Activated CD4-positive, alpha-beta memory T cell treated with anti-CD3 and anti-CD28 coated beads for 36 hours (primary cell): ENCODE measurements around the gene THAP11. TPM values are rescaled to one million over a fixed set of nuclear protein-coding genes. Genes with fewer than 3 reads are reported as not detected.
A peak's percentile ranks its signal among the peaks of the same experiment; 100 is the strongest.

Experiments
- CTCF ChIA-PET: fragments of 350-600 bp; sonication (Branson Sonifier 250); formaldehyde crosslinking; loops from one replicate; lab custom pipeline; 2021; ENCODE audit warnings: antibody characterized with exemption, inconsistent platforms; lab: Charles Lee
- POLR2A ChIA-PET: fragments of 350-600 bp; sonication (Branson Sonifier 250); formaldehyde crosslinking; loops from one replicate; lab custom pipeline; 2021; ENCODE audit warnings: antibody characterized with exemption; lab: Charles Lee
- DNase-seq: peaks from one replicate; pipeline ENCODE4 v3.0.0-alpha.2; 2020
- H3K27ac Mint-ChIP-seq: one replicate; pipeline ENCODE4 v1.8.0; 2021; ENCODE audit warnings: mixed read lengths
- H3K27me3 Mint-ChIP-seq: one replicate; pipeline ENCODE4 v1.8.0; 2021; ENCODE audit warnings: mixed read lengths
- H3K36me3 Mint-ChIP-seq: one replicate; pipeline ENCODE4 v1.8.0; 2021; ENCODE audit warnings: mixed read lengths
- H3K4me1 Mint-ChIP-seq: one replicate; pipeline ENCODE4 v1.8.0; 2021; ENCODE audit warnings: low read depth, mixed read lengths
- H3K4me3 Mint-ChIP-seq: one replicate; pipeline ENCODE4 v1.8.0; 2021; ENCODE audit warnings: mild to moderate bottlenecking, mixed read lengths
- H3K9me3 Mint-ChIP-seq: one replicate; pipeline ENCODE4 v1.8.0; 2021; ENCODE audit warnings: mixed read lengths
- intact Hi-C: fragments of 100-400 bp; cut with micrococcal nuclease; formaldehyde crosslinking; loops from one replicate; pipeline ENCODE4 v1.15.1; 2023
- total RNA-seq, 2 experiments: library from RNA; stranded (reverse); gene quantifications; one replicate each; pipeline ENCODE4 v1.2.3, GENCODE V29; 2021

THAP11 gene
- total RNA-seq, 2 experiments from 2014 or later = 31.8 to 32.1 TPM

DNA sequence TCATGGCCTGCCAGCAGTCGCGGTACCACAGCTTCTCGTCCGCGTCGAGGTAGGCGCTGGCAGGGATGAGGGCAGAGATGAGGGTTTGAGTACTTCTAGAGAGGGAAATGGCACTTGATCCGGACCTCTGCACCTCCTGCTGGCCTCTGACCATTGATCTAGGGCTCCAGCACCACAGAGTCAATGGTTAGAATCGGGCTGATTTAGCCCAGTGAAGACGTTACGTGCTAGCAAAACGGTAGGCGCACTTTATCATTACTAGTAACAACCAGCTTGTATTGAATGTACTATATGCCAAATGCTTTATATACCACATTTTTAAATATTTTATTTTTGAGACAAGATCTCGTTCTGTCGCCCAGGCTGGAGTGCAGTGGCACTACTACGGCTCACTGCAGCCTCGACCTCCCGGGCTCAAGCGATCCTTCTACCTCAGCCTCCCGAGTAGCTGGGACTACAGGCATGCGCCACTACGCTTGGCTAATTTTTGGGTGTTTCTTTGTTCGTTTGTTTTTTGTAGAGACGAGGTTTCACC is 34.9 kb upstream of the THAP11 start:
- ChIA-PET POLR2A (interaction anchor here (0.8 to 2.0 kb wide), 10 partner anchors 9 to 286 kb away, joined by 3 to 14 read pairs (median 6); partner anchors contain the start of genes CENPT, GFOD2, NUTF2 and PSMB10), CTCF (interaction anchor here (0.6 to 2.7 kb wide), 9 partner anchors 9 to 286 kb away, joined by 3 to 75 read pairs (median 3); partner anchors contain the start of gene CENPT)
- no peaks in the 10 kb centered on the region for H3K27me3 Mint-ChIP-seq
- peak overlapping the region; percentile 23 for H3K27ac Mint-ChIP-seq
- H3K4me1 Mint-ChIP-seq = peaks cover 33% of the 10 kb centered on the region
- intact Hi-C loops = loop anchor here (2.0 to 10.0 kb wide), 5 partner anchors 88 to 282 kb away; partner anchors contain the start of genes C16orf86, ENKD1, GFOD2 and PSMB10
- H3K36me3 Mint-ChIP-seq = peaks cover 18% of the 10 kb centered on the region
- no peak for DNase-seq
- H3K9me3 Mint-ChIP-seq = no peaks in the 10 kb centered on the region
- peak overlapping the region; percentile 93 for H3K4me3 Mint-ChIP-seq

DNA sequence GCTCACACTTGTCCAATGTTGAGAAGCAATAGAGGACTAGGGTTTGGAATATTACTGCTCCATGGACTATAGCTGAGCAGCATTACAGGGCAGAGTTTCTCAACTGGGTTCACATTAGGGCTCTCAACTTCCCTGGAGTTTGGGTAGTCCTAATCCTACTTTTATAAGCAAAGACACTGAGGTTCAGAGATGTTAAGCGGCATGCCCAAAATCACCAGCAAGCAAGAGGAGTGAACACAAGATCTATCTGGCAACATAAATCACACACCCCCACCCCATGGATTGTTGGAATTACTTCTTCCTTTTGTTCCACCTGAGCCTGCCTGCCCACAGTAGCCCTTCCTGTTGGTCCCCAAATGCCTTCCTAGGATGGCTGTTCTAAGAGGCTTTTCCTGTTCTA is 30.2 kb upstream of the THAP11 start:
- Mint-ChIP-seq H3K4me1 (peaks cover 5% of the 10 kb centered on the region), H3K27ac (no peak overlapping the region), H3K9me3 (no peaks in the 10 kb centered on the region), H3K4me3 (no peak overlapping the region), H3K36me3 (no peaks in the 10 kb centered on the region), H3K27me3 (no peaks in the 10 kb centered on the region)
- intact Hi-C loops = no loop called here
- DNase-seq = no peak
- ChIA-PET CTCF (no interaction called here), POLR2A (no interaction called here)

- Mint-ChIP-seq H3K9me3 (no peaks in the 10 kb centered on the region), H3K36me3 (no peaks in the 10 kb centered on the region), H3K4me1 (peaks cover 2% of the 10 kb centered on the region), H3K4me3 (no peak overlapping the region), H3K27ac (no peak overlapping the region), H3K27me3 (no peaks in the 10 kb centered on the region)
- CTCF ChIA-PET = interaction anchor here (0.6 to 3.5 kb wide), 8 partner anchors 11 to 225 kb away, joined by 3 to 51 read pairs (median 21); no protein-coding TSS in a partner anchor
- POLR2A ChIA-PET = no interaction called here
- intact Hi-C loops = no loop called here
- no peak for DNase-seq
Observed at GRCh38 chr16:67814567-67814966, 27.6 kb upstream of the THAP11 start.

GRCh38 chr16:67820608-67821259 is 21.4 kb upstream of the THAP11 start:
- CTCF ChIA-PET = no interaction called here

DNA sequence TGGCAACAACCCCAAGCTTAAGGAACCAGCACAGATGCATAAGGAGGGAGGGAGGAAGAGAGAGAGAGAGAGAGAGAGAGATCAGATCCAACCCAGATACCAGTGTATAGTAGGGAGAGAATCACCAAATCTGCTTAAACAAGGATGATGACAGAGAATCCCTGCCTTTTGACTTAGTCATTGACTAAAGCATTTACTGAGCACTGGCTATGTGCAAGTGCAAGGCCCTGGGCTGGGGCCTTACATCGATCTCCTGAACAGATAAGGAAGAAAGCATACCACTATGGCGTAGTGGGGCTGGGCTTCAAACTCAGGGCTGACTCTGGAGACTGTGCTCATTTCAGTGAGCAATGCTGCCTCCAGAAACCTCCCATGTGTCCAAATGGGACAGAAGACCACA is 19.6 kb upstream of the THAP11 start:
- H3K9me3 Mint-ChIP-seq = no peaks in the 10 kb centered on the region
- H3K27ac Mint-ChIP-seq = no peak overlapping the region
- DNase-seq = no peak
- ChIA-PET CTCF (no interaction called here), POLR2A (no interaction called here)
- no peaks in the 10 kb centered on the region for H3K36me3 Mint-ChIP-seq
- H3K27me3 Mint-ChIP-seq = no peaks in the 10 kb centered on the region
- intact Hi-C loops = no loop called here
- H3K4me3 Mint-ChIP-seq = no peak overlapping the region
- H3K4me1 Mint-ChIP-seq = no peaks in the 10 kb centered on the region

More at GRCh38 chr16:67820608-67821259, 21.4 kb upstream of the THAP11 start:
- Mint-ChIP-seq H3K4me1 (peaks cover 2% of the 10 kb centered on the region), H3K27me3 (no peaks in the 10 kb centered on the region), H3K27ac (no peak overlapping the region), H3K9me3 (no peaks in the 10 kb centered on the region), H3K36me3 (no peaks in the 10 kb centered on the region), H3K4me3 (no peak overlapping the region)
- POLR2A ChIA-PET = no interaction called here
- intact Hi-C loops = no loop called here
- no peak for DNase-seq

GRCh38 chr16:67825119-67825518 is 17.0 kb upstream of the THAP11 start:
- H3K27ac Mint-ChIP-seq = no peak overlapping the region
- H3K4me3 Mint-ChIP-seq = no peak overlapping the region
- no peaks in the 10 kb centered on the region for H3K4me1 Mint-ChIP-seq
- CTCF ChIA-PET = interaction anchor here (0.6 to 5.6 kb wide), 2 partner anchors 9 to 64 kb away, joined by 3 to 35 read pairs; no protein-coding TSS in a partner anchor
- no peaks in the 10 kb centered on the region for H3K36me3 Mint-ChIP-seq
- intact Hi-C loops = no loop called here
- H3K9me3 Mint-ChIP-seq = no peaks in the 10 kb centered on the region
- POLR2A ChIA-PET = no interaction called here
- no peak for DNase-seq
- no peaks in the 10 kb centered on the region for H3K27me3 Mint-ChIP-seq

DNA sequence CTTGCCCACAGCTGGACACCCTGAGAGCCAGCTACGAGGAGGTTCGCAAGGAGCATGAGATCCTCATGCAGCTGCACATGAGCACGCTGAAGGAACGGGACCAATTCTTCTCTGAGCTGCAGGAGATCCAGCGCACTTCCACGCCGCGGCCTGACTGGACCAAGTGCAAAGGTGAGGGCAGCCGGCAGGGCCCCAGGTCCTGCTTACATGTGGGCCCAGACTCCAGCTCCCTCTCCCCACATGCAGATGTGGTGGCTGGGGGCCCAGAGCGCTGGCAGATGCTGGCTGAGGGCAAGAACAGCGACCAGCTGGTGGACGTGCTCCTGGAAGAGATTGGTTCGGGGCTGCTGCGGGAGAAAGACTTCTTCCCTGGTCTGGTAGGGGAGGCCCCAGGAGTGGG is 16.2 kb upstream of the THAP11 start:
- H3K4me3 Mint-ChIP-seq = no peak overlapping the region
- DNase-seq = no peak
- ChIA-PET CTCF (interaction anchor here (5.6 kb wide), 1 partner anchor 10 kb away, joined by 35 read pairs; no protein-coding TSS in a partner anchor), POLR2A (no interaction called here)
- H3K27me3 Mint-ChIP-seq = no peaks in the 10 kb centered on the region
- H3K9me3 Mint-ChIP-seq = no peaks in the 10 kb centered on the region
- intact Hi-C loops = no loop called here
- H3K27ac Mint-ChIP-seq = no peak overlapping the region
- peaks cover 4% of the 10 kb centered on the region for H3K36me3 Mint-ChIP-seq
- H3K4me1 Mint-ChIP-seq = no peaks in the 10 kb centered on the region

DNA sequence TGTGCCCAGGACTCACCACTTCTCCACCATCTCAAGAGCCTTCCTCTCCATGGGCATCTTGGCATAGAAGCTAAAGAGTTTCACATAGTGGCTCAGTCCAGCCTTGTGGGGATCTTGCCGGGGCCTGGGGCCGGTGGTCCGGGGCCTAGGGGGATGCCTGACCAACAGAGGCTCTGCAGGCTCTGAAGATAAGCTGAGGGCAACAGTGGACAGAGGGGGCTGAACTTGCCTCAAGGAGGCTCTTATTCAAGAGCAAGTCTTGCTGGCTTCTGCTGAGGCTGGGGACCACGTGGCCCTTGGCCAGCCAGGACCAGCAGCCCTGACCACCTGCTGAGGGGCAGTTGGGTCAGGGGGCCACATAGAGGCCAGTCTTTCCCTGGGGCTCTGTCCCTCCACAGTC is 13.5 kb upstream of the THAP11 start:
- no peak overlapping the region for H3K27ac Mint-ChIP-seq
- POLR2A ChIA-PET = no interaction called here
- CTCF ChIA-PET = interaction anchor here (5.6 kb wide), 1 partner anchor 12 kb away, joined by 35 read pairs; no protein-coding TSS in a partner anchor
- H3K27me3 Mint-ChIP-seq = no peaks in the 10 kb centered on the region
- peaks cover 8% of the 10 kb centered on the region for H3K4me1 Mint-ChIP-seq
- intact Hi-C loops = no loop called here
- DNase-seq = no peak
- no peak overlapping the region for H3K4me3 Mint-ChIP-seq
- H3K36me3 Mint-ChIP-seq = peaks cover 5% of the 10 kb centered on the region
- no peaks in the 10 kb centered on the region for H3K9me3 Mint-ChIP-seq

- DNase-seq = no peak
- Mint-ChIP-seq H3K4me1 (peaks cover 8% of the 10 kb centered on the region), H3K9me3 (no peaks in the 10 kb centered on the region), H3K27me3 (no peaks in the 10 kb centered on the region), H3K27ac (no peak overlapping the region), H3K36me3 (peaks cover 5% of the 10 kb centered on the region), H3K4me3 (peak overlapping the region; percentile 89)
- ChIA-PET CTCF (interaction anchor here (0.7 to 2.4 kb wide), 6 partner anchors 12 to 312 kb away, joined by 3 to 38 read pairs (median 6); partner anchors contain the start of gene NUTF2), POLR2A (interaction anchor here (0.9 to 2.0 kb wide), 10 partner anchors 12 to 190 kb away, joined by 3 to 25 read pairs (median 4); partner anchors contain the start of genes CENPT, DDX28, DUS2 and GFOD2)
- intact Hi-C loops = loop anchor here (1.0 to 5.0 kb wide), 2 partner anchors 9 to 39 kb away; partner anchors contain the start of genes EDC4 and THAP11
Observed at GRCh38 chr16:67833030-67833414, 9.1 kb upstream of the THAP11 start.

DNA sequence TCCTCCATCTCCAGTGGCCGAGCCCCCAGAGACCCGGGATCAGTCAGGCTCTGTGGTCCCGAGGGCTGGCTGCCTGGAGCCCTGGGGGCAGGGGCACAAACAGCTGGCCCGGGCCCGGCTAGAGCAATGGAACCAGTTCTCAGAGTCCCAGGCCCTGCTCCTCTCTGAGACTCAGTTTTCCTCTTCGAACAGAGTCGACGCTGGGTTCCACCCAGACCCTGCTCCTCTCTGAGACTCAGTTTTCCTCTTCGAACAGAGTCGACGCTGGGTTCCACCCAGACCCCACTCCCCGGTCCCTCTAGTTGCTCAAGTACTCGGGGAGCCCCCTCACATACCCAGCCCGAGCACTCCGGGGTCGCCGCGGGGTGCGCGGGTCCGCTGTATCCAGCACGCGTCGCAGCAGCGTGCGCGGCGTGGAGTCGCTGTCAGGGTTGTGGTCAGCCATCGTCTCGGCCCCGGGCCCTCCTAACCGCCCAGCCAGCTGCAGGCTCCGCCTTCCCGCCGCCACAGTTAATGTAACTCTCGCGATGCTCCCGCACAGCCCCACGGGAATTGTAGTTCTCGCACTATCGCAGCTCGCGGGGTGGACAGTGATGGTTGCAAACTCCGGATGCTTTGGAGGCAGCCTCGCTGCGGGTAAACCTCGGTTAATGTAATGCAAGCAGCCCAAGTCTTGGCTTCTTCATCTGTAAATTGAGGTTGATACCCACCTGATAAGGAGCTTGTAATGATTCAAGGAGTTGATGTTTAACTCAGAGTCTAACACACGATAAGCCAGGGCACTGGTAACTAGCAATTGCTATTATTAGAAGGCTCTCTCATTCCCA is 8.5 kb upstream of the THAP11 start:
- Mint-ChIP-seq H3K4me3 (peak overlapping the region; percentile 89), H3K27me3 (no peaks in the 10 kb centered on the region), H3K9me3 (no peaks in the 10 kb centered on the region), H3K27ac (peak overlapping the region; percentile 39), H3K36me3 (peaks cover 5% of the 10 kb centered on the region), H3K4me1 (peaks cover 8% of the 10 kb centered on the region)
- CTCF ChIA-PET = interaction anchor here (0.9 to 2.4 kb wide), 6 partner anchors 11 to 352 kb away, joined by 3 to 38 read pairs (median 6); partner anchors contain the start of genes ATP6V0D1 and NUTF2
- POLR2A ChIA-PET = interaction anchor here (0.9 to 2.0 kb wide), 13 partner anchors 11 to 250 kb away, joined by 3 to 25 read pairs (median 4); partner anchors contain the start of genes CENPT, DDX28, DUS2 and GFOD2
- peak; percentile 97 for DNase-seq
- intact Hi-C loops = loop anchor here (1.0 to 5.0 kb wide), 2 partner anchors 9 to 39 kb away; partner anchors contain the start of genes EDC4 and THAP11

GRCh38 chr16:67834242-67834614 is 7.9 kb upstream of the THAP11 start:
- no peaks in the 10 kb centered on the region for H3K9me3 Mint-ChIP-seq
- no peak for DNase-seq
- no peaks in the 10 kb centered on the region for H3K27me3 Mint-ChIP-seq
- ChIA-PET POLR2A (interaction anchor here (0.9 to 2.0 kb wide), 11 partner anchors 11 to 250 kb away, joined by 3 to 25 read pairs (median 4); partner anchors contain the start of genes DDX28, DUS2, GFOD2 and NUTF2), CTCF (interaction anchor here (0.9 to 2.4 kb wide), 5 partner anchors 11 to 353 kb away, joined by 3 to 38 read pairs (median 8); partner anchors contain the start of genes ATP6V0D1 and NUTF2)
- peaks cover 5% of the 10 kb centered on the region for H3K36me3 Mint-ChIP-seq
- peak overlapping the region; percentile 89 for H3K4me3 Mint-ChIP-seq
- intact Hi-C loops = loop anchor here (5.0 kb wide), 1 partner anchor 38 kb away; the partner anchor contains the start of gene EDC4
- H3K27ac Mint-ChIP-seq = peak overlapping the region; percentile 39
- H3K4me1 Mint-ChIP-seq = peaks cover 8% of the 10 kb centered on the region
